Ovary (tissue), 9 donors: ENCODE data around the gene SPDYE2. TPM values are rescaled to one million over a fixed set of nuclear protein-coding genes. Genes with fewer than 3 reads are reported as not detected.
A peak's percentile ranks its signal among the peaks of the same experiment; 100 is the strongest.
"Not testable (repeated sequence)": the region's sequence is repeated elsewhere in the genome, so short reads cannot be mapped to it uniquely, and the experiment has no call there.

Experiments used
- DNase-seq, 5 donors: peaks; one replicate each; pipeline ENCODE4 v3.0.0-alpha.2; 2019 to 2020
- H3K27ac ChIP-seq, 2 donors: fragments of 200-600 bp; one replicate each; pipeline versions ENCODE4 v1.5.1 to v1.8.0; 2019 to 2022
- H3K27me3 ChIP-seq: fragments of 200-600 bp; one replicate; pipeline ENCODE4 v1.8.0; 2022
- H3K36me3 ChIP-seq: fragments of 200-600 bp; sonication (generic); one replicate; pipeline ENCODE4 v1.5.1; 2019
- H3K4me1 ChIP-seq: one replicate; pipeline ENCODE4 v1.8.1; 2013; ENCODE audit warnings: mild to moderate bottlenecking, moderate library complexity; ENCODE audit not compliant: insufficient read depth
- H3K4me3 ChIP-seq: fragments of 200-600 bp; sonication (generic); one replicate; pipeline ENCODE4 v1.5.1; 2017
- H3K9me3 ChIP-seq, 2 donors: fragments of 200-600 bp in 1 of 2; sonication (generic) in 1 of 2; one replicate each; pipeline versions ENCODE4 v1.5.1 to v1.8.1; 2013 to 2019; ENCODE audit warnings: mild to moderate bottlenecking in 1 of 2, moderate library complexity in 1 of 2
- WGBS, 3 donors: extraction: QIAGEN DNeasy Blood & Tissue Kit in 1 of 3; methylation state at CpG; one replicate each; pipeline versions ENCODE4 v1.1.5 to v1.1.7; 2013 to 2017; 5-methylcytosine and 5-hydroxymethylcytosine counted together
- intact Hi-C, 4 donors: fragments of 100-400 bp; cut with DNase I; formaldehyde crosslinking; loops; one replicate each; pipeline versions ENCODE4 v1.11.0 to v1.15.1; 2022 to 2023
- polyA plus RNA-seq, 2 donors: library from polyadenylated mRNA; stranded (reverse); fragments of 200-250 nt in 1 of 2; fragments of 350-450 nt in 1 of 2; fragmentation: Illumina TruSeq in 1 of 2; extraction: RNeasy Lipid Tissue Mini Kit (QIAGEN cat#74804) in 1 of 2; gene quantifications; one replicate each; pipeline ENCODE4 v1.2.3, GENCODE V29; 2013 to 2014
- total RNA-seq, 7 donors: library from RNA; depleted of rRNA in 2 of 7; stranded (reverse); fragments of >200 nt in 2 of 7; fragmentation: NEBNext Ultra II Directional in 3 of 7; extraction: Animal tissue kit (Norgen Biotek cat#: 25700) in 3 of 7; gene quantifications; one replicate each; pipeline versions ENCODE4 v1.1.0 to v1.2.4, GENCODE V29; 2016 to 2023
- donor health status: DM: no; HTN: no; CAD: no; lungs with moderate emphysema.
- donor health status: DM: no; HTN: no; CAD: no.
- donor health status: Bipolar disorder and iron deficiency.
- donor health status: DM: yes; HTN: yes; CAD: no.
- donor health status: DM: no; HTN: no; CAD: no.
- donor health status: DM: yes; HTN: yes; CAD: no.

Gene SPDYE2
- total and polyA plus RNA-seq, 9 donors: 0.20 to 0.47 (median 0.43) TPM; not detected in 4

- H3K9me3 ChIP-seq, H3K27ac ChIP-seq, DNase-seq, H3K4me3 ChIP-seq, intact Hi-C loops, H3K27me3 ChIP-seq, H3K36me3 ChIP-seq, H3K4me1 ChIP-seq: not testable (repeated sequence)
- no CpG with 5 or more reads among the region's 10 CpGs for WGBS, 3 donors
Measured at GRCh38 chr7:102516951-102517350, 34.1 kb upstream of the SPDYE2 start.

DNA sequence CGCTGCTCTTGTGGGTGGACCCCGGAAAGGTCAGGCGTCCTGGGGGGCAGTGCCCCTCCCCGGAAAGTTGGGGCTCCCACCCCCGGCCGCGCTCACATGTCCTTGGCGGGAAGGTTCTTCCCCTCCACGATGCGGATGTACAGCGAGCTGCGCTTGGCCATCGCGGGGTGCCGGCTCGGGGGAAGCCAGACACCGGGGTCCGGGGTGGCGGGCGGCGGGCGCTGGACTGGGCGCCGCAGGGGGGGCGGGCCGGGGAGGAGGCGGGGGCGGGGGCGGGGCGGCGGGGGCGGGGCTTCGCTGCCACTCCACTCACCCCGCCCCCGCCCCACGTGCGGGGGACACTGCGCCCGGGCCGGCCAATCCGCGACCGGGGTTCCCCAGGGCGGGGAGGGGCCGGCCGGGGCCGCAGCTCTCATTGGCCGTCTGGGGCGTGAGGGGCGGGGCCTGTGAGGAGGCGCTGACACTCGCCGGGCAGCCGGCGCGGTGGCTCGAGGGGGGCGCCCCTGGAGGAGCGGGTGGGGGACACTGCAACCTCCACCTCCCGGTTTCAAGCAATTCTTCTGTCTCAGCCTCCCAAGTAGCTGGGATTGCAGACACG, 33.4 kb upstream of the SPDYE2 start, which contains the start of gene RASA4B:
Gene RASA4B (minus strand): TSS at position 228 of the 598 bp plus-strand sequence. CDS start 67 bp downstream, at position 161.
- H3K36me3 ChIP-seq, H3K4me1 ChIP-seq, H3K27ac ChIP-seq, H3K9me3 ChIP-seq, H3K4me3 ChIP-seq, H3K27me3 ChIP-seq, intact Hi-C loops: not testable (repeated sequence)
- DNase-seq: peak in 3 of 5 donors; percentile 20 to 74 (median 48)
- 4% methylated on average over 22 of the region's 61 CpGs; no CpG with 5 or more reads in 2 of the 3 donors for WGBS, 3 donors

GRCh38 chr7:102520797-102521196, 30.2 kb upstream of the SPDYE2 start:
- H3K4me3 ChIP-seq, H3K27me3 ChIP-seq, H3K36me3 ChIP-seq, DNase-seq, H3K4me1 ChIP-seq, H3K9me3 ChIP-seq, intact Hi-C loops, H3K27ac ChIP-seq: not testable (repeated sequence)
- WGBS, 3 donors: 10 to 13% methylated on average over 4 of the region's 5 CpGs; no CpG with 5 or more reads in 1 of the 3 donors

- intact Hi-C loops, H3K4me3 ChIP-seq, H3K36me3 ChIP-seq, H3K27ac ChIP-seq, H3K9me3 ChIP-seq, H3K4me1 ChIP-seq, H3K27me3 ChIP-seq: not testable (repeated sequence)
- 33 to 46% methylated on average over 1 of the region's 2 CpGs; no CpG with 5 or more reads in 1 of the 3 donors for WGBS, 3 donors
- DNase-seq: peak in 3 of 5 donors; percentile 11 to 28 (median 26)
Measured at GRCh38 chr7:102524803-102525202, 26.2 kb upstream of the SPDYE2 start.

DNA sequence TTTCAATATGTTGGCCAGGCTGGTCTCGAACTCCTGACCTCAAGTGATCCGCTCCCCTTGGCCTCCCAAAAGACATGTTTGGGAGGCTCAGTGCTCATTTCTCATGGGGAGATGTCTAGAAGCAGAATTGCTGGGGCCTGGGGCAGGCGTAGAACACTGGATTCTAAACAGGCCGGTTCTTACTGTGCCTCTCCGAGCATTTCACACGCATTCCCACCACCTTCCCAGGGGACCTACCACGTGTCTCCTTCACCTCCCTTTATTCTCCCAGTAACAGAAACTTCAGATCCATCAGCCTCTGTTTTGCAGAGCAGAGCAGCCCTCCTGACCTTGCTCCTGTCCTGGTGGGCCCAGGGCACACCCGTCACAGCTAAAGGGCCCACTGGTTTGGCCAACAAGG, 23.8 kb upstream of the SPDYE2 start:
- H3K9me3 ChIP-seq, intact Hi-C loops, H3K36me3 ChIP-seq, H3K27me3 ChIP-seq, H3K27ac ChIP-seq, H3K4me1 ChIP-seq, H3K4me3 ChIP-seq: not testable (repeated sequence)
- 63 to 88% (median 65%) methylated on average over 1 of the region's 8 CpGs for WGBS, 3 donors
- DNase-seq: peak in 1 of 5 donors; percentile 9

DNA sequence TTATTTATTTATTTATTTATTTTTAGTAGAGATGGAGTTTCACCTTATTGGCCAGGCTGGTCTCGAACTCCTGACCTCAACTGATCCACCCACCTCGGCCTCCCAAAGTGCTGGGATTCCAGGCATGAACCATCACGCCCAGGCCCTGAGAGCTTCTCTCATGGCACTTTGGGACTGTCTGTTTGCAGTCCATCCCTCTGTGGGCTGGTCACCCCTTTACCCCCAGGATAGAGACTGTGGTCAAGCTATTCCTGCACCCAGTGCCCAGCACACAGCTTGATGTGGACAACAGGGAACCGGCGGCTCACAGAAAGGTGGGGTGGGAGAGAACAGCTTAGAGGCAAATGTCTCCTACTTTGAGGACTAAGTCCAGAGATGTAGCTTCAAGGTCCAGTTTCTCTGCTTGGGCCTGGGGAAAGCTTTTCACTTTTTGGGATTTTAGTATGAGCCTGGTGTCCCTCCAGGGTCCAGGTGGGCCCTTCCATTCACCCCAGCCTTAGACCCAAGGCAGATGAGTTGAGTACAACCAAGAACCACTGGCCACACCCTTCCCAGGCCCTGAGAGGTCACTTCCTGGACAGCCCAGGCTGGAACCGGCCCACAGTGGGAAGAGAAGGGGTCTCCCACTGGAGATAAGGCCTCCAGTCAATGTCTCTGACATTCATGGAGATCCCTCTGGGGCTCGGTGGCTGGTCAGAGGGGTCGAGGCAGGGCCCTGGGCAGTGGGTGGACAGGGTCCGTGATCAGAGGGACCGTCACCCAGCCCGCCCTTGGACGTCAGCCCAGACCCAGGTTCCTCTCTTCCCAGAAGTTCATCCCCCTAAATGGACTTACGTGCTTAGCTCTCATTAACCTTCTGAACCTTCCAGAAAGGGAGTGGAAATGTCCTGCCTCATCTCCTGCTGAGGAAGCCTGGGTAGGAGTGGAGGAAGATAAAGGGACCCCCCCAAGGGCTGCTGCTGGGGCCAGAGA, 22.9 kb upstream of the SPDYE2 start:
- H3K27ac ChIP-seq, H3K27me3 ChIP-seq, H3K4me3 ChIP-seq, H3K9me3 ChIP-seq, H3K36me3 ChIP-seq, intact Hi-C loops, H3K4me1 ChIP-seq: not testable (repeated sequence)
- WGBS, 3 donors: 93% methylated on average over 4 of the region's 13 CpGs; no CpG with 5 or more reads in 2 of the 3 donors
- peak in 1 of 5 donors; percentile 25 for DNase-seq

DNA sequence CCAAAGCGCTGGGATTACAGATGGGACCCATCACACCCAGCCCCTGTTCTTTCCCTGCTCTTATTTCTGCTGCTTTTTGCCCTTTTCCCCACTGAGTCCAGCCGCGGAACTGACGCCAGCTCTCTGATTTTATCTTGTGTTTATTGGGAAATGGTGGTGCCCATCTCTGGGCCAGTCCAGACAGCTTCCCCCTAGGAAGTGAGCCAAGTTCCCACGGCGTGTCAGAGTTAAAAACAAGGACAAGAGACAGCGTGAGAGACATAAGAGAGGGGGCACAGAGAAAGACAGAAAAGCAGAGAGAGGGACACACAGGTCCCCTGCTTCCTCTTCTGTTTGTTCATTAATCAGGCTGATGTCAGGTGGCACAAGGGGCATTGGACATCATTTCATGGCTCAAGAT, 19.4 kb upstream of the SPDYE2 start:
- H3K4me3 ChIP-seq, H3K36me3 ChIP-seq, H3K9me3 ChIP-seq, intact Hi-C loops, H3K27ac ChIP-seq, H3K27me3 ChIP-seq, H3K4me1 ChIP-seq: not testable (repeated sequence)
- peak in 2 of 5 donors; percentile 18 to 19 for DNase-seq
- no CpG with 5 or more reads among the region's 7 CpGs for WGBS, 3 donors

GRCh38 chr7:102532127-102532526, 18.9 kb upstream of the SPDYE2 start:
- H3K9me3 ChIP-seq, H3K4me3 ChIP-seq, H3K4me1 ChIP-seq, H3K36me3 ChIP-seq, DNase-seq, H3K27me3 ChIP-seq, H3K27ac ChIP-seq, intact Hi-C loops: not testable (repeated sequence)
- 81 to 100% (median 95%) methylated on average over 2 of the region's 2 CpGs for WGBS, 3 donors

DNA sequence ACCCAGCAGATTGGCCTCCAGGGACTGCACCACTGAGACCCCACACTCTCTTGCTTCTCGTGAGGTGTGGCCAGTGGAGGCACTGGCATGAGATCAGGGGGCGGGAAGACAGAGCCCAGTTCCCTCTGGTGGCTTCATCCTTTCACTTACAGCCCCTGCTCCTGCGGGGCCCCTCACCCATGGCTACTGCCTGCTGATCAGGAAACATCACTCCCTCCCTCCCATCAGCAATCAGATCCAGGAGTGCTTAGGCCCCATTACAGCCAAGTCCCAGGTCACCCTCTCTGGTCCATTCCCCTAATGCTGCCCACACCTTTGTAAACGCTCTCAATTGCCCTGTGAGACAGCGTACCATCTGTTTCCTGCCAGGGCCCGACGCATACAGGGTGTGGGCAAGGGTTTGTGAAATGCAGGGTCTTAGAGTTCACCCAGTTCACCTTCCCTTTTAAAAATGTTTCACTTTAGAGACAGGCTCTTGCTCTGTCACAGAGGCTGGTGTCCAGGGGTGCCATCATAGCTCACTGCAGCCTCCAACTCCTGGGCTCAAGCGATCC, 15.9 kb upstream of the SPDYE2 start:
- H3K27me3 ChIP-seq, intact Hi-C loops, H3K27ac ChIP-seq, H3K4me1 ChIP-seq, H3K4me3 ChIP-seq, H3K36me3 ChIP-seq, DNase-seq, H3K9me3 ChIP-seq: not testable (repeated sequence)
- 85 to 89% (median 86%) methylated on average over 3 to 4 of the region's 8 CpGs for WGBS, 3 donors

DNA sequence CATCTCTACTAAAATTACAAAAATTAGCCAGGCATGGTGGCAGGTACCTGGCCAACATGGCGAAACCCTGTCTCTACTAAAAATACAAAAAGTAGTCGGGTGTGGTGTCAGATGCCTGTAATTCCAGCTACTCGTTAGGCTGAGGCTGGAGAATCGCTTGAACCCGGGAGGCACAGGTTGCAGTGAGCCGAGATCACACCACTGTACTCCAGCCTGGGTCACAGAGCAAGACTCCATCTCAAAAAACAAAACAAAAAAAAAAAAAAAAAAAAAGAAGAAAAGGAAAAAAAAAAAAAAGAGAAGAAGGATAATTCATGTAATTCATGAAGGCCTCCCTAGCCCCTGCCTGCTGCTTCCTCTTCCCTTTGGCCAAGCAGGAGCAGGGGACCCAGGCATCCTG, 10.4 kb upstream of the SPDYE2 start:
- DNase-seq, H3K4me1 ChIP-seq, intact Hi-C loops, H3K4me3 ChIP-seq, H3K27ac ChIP-seq, H3K27me3 ChIP-seq, H3K9me3 ChIP-seq, H3K36me3 ChIP-seq: not testable (repeated sequence)
- WGBS, 3 donors: 88 to 100% methylated on average over 2 to 4 of the region's 6 CpGs; no CpG with 5 or more reads in 1 of the 3 donors

DNA sequence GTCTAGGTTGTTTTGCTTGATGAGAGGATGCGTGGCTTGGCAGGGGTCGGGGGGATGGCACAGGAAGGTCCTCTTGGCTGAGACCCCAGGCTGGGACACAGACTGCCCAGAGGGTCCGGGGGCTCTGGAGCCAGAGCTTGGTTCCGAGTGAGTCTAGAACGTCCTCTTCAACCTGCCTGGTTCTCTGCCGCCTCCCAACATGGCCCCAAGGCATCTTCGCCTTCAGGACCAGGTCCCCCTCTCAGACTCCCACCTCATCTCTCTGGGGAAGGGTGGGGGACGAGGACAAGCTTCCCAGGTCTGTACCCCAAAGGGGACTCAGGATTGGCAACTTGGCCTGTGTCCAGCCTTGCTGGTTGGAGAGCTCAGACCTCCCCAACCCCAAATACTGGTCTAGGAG, 8.9 kb upstream of the SPDYE2 start:
- H3K4me1 ChIP-seq, H3K9me3 ChIP-seq, DNase-seq, H3K36me3 ChIP-seq, H3K27ac ChIP-seq, H3K27me3 ChIP-seq, H3K4me3 ChIP-seq, intact Hi-C loops: not testable (repeated sequence)
- 96% methylated on average over 4 of the region's 8 CpGs; no CpG with 5 or more reads in 2 of the 3 donors for WGBS, 3 donors
